GM21367 (cell line): Measurements from ENCODE around the gene USP5.

ENCODE experiments used
- ATAC-seq: cut with Tn5 transposase; IDR thresholded peaks from one replicate; pipeline ENCODE4 v1.9.1; 2021; ENCODE audit not compliant: unreplicated experiment

Gene USP5

DNA sequence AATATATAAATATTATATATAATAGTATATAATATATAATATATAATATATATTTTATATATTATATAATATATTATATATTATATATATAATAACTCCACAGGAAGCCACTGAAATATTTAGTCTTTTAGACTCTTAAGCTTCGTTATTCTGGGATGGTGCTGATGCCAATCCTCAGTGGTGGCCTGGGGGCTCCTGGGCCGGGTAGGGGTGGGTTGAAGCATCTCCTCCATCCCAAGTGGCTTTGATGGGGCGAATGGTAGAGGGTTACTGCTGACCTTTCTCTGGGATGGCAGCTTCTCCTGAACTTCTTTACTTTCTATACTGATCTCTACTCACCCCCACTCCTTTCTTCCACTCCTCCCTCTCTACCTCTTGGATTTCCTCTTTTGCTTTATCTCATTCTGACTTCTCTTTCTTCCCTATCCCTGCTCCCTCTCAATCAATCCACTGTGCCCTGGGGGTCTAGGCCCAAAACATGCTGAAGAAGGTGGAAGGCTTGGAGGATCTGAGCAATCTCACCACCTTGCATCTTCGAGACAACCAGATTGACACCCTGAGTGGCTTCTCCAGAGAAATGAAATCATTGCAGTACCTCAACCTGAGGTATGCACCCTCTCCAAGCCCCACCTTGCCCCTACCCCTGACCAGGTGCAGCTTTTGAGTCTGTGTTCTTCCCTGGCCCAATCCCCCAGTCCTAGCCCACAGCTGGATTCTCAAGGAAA lies 57.6 kb downstream of the USP5 start:
- no peak for ATAC-seq

DNA sequence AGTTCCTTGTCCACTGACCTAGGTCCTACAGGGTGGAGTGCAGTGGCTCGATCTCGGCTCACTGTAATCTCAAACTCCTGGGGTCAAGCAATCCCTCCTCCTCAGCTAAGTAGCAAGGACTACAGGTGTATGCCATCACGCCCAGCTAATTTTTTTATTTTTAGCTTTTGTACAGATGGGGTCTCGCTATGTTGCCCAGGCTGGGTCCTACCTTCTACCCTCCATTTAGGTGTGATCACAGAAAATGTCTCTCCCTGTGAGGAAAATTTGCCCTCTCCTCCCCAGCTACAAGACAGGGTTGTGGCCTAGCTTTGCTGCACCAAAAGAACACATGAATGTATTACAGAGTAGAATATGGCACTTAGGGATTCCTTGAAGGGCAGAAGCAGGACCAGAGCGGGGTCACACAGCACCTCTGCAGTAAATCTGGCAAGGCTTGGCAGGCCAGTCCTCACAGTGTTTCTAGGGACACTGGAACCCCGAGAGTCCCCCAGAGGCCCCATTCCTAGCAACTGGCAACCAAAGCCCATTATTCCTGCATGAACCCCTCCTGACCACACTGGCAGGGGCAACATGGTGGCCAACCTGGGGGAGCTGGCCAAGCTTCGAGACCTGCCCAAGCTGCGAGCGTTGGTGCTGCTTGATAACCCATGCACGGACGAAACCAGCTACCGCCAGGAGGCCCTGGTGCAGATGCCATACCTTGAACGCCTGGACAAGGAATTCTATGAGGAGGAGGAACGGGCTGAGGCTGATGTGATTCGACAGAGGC lies 60.4 kb downstream of the USP5 start:
- no peak for ATAC-seq

DNA sequence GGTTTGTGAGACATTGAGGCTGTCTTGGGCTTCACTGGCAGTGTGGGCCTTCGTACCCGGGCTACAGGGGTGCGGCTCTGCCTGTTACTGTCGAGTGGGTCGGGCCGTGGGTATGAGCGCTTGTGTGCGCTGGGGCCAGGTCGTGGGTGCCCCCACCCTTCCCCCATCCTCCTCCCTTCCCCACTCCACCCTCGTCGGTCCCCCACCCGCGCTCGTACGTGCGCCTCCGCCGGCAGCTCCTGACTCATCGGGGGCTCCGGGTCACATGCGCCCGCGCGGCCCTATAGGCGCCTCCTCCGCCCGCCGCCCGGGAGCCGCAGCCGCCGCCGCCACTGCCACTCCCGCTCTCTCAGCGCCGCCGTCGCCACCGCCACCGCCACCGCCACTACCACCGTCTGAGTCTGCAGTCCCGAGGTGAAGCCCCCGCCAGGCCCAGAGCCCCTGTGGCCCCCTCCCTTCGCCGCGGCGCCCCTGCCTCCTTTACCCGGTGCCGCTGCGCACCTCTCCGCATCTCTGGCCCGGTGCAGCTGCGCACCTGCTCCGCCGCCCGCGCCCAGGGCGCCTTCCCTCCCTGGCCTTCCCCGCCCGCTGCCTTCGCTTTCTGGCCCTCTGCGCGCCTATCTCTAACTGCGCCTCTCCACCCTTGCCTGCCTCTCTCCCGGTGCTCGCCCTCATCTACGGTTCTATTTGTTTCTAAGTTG lies 62.4 kb downstream of the USP5 start, which contains the start of gene ENO2:
ENO2 (plus strand) TSS at position 335 of the 701 bp plus-strand sequence. CDS start 1,253 bp downstream, outside the sequence.
- no peak for ATAC-seq

GRCh38 chr12:6914947-6915788 lies 63.2 kb downstream of the USP5 start:
- ATAC-seq, result no peak

DNA sequence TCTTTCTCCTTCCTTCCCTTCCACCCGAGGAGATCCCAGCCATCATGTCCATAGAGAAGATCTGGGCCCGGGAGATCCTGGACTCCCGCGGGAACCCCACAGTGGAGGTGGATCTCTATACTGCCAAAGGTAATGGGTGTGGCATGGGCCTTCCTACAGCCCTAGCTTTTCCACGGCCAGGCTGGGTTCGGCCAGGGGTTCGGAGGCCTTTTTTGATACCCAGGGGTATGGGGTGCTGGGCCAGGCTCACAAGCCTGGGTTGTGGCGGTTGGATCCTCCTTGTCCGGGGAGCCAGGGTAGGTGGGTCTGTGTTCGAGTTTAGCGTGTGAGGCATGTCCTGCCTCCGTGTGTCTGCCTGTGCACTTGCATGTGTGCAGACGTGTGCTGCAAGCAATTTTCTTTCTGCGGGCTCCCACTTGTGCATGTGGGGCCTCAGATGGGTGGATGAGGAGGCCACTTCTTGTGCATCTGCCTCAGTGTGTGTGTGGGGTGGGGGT lies 63.9 kb downstream of the USP5 start:
- ATAC-seq, result no peak
